GM12874 (cell line): ENCODE data around the gene NFS1.

Source experiments
- TF ChIP-seq, protein P1 (sequence below): IDR thresholded peaks from 2 replicates; pipeline ENCODE4 v1.5.1; 2011; ENCODE audit warnings: low read depth, mild to moderate bottlenecking, control low read depth, low read length, moderate library complexity; ENCODE audit not compliant: insufficient read depth

NFS1 gene

DNA sequence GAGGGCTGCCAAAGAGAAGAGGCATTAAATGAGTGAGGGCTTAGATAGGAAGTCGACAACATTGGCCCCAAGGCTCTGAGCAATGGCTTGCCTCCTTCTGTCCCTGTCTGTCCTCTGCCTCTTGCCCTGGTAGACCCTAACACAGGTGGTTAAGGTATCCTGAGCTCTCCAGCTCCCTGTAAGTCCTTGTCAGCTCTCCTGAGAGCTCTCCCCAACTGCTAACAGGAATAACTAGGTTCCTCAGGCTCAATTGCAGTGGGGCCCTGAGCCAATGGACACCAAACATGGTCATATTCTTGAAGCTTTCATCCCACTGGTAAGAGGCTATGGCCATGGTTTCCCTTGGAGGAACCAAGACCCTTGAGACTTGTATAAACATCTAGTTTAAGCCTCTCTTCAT is 29.5 kb downstream of the NFS1 start:
- TF ChIP-seq, protein P1, sequence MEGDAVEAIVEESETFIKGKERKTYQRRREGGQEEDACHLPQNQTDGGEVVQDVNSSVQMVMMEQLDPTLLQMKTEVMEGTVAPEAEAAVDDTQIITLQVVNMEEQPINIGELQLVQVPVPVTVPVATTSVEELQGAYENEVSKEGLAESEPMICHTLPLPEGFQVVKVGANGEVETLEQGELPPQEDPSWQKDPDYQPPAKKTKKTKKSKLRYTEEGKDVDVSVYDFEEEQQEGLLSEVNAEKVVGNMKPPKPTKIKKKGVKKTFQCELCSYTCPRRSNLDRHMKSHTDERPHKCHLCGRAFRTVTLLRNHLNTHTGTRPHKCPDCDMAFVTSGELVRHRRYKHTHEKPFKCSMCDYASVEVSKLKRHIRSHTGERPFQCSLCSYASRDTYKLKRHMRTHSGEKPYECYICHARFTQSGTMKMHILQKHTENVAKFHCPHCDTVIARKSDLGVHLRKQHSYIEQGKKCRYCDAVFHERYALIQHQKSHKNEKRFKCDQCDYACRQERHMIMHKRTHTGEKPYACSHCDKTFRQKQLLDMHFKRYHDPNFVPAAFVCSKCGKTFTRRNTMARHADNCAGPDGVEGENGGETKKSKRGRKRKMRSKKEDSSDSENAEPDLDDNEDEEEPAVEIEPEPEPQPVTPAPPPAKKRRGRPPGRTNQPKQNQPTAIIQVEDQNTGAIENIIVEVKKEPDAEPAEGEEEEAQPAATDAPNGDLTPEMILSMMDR = no peak

DNA sequence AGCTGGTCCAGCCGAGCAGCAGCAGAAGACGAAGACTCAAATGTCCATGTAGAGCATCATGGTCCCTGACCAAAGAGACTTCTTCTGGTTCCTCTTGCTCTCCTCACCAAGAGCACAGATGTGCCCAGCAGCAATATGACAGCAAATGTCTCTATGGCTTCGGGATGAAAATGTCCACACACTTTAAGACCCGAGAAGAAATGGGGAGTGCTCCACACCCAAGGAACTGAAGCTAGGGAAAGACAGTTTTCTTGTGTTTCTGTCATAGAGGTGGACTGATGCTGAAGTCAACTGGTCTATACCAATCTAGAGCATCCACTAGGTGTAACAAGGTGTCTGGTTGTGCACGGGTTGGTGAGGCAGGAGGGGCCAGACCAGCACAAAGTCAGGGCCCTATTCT is 29.9 kb downstream of the NFS1 start:
- TF ChIP-seq, protein P1 = no peak

DNA sequence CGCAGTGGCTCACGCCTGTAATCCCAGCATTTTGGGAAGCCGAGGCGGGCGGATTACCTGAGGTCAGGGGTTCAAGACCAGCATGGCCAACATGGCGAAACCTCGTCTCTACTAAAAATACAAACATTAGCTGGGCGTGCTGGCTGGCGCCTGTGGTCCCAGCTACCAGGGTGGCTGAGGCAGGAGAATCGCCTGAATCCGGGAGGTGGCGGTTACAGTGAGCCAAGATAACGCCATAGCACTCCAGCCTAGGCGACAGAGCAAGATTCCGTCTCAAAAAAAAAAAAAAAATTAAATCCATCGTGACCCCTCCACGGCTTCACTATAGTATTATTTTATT is 33.2 kb downstream of the NFS1 start:
- TF ChIP-seq, protein P1 = no peak

DNA sequence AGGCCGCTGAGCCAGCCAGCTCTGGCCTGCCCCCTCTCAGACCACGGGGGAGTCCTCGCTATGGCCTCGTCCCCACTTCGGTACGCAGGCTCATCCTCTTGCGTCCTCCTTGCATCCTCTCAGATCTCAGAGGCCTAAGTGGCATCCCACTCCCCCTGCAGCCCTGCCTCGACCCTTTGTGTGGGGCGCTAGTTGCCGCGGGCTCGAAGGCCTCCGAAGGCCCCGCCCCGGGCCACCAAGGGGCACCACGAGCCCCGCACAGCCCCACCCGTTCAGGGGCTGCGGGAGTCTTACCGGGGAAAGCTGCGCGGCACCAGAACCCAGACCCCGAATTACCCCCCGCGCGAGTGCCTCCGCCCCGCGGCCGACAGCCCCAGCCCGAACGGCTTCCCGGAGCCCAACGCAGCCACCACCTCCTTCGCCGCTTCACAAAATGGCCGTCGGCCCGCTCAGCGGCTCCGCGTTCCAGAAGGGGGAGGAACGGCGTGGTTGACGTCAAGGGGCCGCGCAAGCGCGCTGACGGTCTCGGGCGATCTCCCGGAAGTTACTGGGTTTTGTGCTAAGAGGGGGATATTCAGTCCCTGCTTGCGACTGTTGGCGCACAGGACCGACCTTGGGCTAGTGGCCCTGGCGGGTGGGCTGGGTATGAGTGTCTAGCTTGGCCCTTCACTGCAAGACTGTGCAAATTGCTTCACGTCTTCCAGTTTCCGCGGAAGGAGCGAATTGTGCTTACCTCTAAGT is 34.5 kb downstream of the NFS1 start, which contains the start of the genes CPNE1 and RBM12:
CPNE1 (minus strand) TSS at position 435 of the 741 bp plus-strand sequence. CDS start 31,977 bp downstream, outside the sequence.
RBM12 (minus strand) TSS at position 435 of the 741 bp plus-strand sequence. CDS start 9,578 bp downstream, outside the sequence.
- TF ChIP-seq, protein P1 = no peak

GRCh38 chr20:35663516-35664465 is 35.4 kb downstream of the NFS1 start:
- TF ChIP-seq, protein P1 = no peak

DNA sequence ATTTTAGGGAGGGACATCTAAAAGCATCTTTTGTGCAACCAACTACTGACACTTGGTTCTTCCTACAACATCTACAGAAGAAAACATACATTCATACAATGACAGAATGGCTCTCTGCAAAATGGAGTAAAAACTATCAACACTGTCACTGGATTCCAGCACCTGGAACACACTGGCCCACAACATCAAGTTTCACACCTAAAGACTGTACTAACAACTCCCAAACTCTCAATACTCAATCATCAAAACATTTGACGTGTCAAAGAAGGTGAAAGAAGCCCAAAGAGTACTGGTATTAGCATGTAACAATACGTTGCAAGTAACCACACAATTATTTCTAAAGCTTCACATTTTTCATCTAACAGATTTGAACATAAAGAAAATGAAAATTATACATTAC is 36.6 kb downstream of the NFS1 start:
- TF ChIP-seq, protein P1 = no peak

- TF ChIP-seq, protein P1 = no peak
Observed at GRCh38 chr20:35661908-35662307, 37.2 kb downstream of the NFS1 start.
